ENCODE results near the gene DNAJB11.

The DNAJB11 gene

DNA sequence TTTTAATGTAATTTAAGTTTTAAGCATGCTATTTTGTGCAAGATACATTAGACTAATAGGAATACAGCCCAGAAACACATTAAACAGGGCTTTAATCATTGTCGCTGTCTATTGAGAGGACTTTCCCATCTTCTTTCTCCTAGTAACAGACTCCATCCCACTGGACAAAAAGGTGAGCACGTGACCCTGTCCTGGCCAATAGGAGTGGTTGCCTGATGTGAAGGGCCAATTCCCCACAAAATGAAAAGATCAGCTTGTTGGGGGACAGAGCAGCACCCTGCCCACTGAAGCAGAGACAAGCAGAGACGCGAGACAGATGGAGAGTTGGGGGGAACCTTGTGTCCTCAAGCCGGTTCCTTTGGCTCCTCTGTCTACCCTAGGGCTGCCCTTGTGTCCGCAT lies 47.5 kb upstream of the DNAJB11 start:
- TF ChIP-seq, protein P1, sequence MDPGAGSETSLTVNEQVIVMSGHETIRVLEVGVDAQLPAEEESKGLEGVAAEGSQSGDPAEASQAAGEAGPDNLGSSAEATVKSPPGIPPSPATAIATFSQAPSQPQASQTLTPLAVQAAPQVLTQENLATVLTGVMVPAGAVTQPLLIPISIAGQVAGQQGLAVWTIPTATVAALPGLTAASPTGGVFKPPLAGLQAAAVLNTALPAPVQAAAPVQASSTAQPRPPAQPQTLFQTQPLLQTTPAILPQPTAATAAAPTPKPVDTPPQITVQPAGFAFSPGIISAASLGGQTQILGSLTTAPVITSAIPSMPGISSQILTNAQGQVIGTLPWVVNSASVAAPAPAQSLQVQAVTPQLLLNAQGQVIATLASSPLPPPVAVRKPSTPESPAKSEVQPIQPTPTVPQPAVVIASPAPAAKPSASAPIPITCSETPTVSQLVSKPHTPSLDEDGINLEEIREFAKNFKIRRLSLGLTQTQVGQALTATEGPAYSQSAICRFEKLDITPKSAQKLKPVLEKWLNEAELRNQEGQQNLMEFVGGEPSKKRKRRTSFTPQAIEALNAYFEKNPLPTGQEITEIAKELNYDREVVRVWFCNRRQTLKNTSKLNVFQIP (CRISPR knock-in tag; IDR thresholded peaks at IDR 0.05; ENCODE audit: borderline replicate concordance, low read depth), result no peak
- TF ChIP-seq CSDC2 (CRISPR knock-in tag; IDR thresholded peaks at IDR 0.05), result no peak
- TF ChIP-seq TOX (CRISPR knock-in tag; IDR thresholded peaks at IDR 0.05; ENCODE audit: borderline replicate concordance), result no peak
- TF ChIP-seq, protein P2, sequence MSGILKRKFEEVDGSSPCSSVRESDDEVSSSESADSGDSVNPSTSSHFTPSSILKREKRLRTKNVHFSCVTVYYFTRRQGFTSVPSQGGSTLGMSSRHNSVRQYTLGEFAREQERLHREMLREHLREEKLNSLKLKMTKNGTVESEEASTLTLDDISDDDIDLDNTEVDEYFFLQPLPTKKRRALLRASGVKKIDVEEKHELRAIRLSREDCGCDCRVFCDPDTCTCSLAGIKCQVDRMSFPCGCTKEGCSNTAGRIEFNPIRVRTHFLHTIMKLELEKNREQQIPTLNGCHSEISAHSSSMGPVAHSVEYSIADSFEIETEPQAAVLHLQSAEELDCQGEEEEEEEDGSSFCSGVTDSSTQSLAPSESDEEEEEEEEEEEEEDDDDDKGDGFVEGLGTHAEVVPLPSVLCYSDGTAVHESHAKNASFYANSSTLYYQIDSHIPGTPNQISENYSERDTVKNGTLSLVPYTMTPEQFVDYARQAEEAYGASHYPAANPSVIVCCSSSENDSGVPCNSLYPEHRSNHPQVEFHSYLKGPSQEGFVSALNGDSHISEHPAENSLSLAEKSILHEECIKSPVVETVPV (CRISPR knock-in tag; IDR thresholded peaks at IDR 0.05), result no peak
- TF ChIP-seq, protein P3, sequence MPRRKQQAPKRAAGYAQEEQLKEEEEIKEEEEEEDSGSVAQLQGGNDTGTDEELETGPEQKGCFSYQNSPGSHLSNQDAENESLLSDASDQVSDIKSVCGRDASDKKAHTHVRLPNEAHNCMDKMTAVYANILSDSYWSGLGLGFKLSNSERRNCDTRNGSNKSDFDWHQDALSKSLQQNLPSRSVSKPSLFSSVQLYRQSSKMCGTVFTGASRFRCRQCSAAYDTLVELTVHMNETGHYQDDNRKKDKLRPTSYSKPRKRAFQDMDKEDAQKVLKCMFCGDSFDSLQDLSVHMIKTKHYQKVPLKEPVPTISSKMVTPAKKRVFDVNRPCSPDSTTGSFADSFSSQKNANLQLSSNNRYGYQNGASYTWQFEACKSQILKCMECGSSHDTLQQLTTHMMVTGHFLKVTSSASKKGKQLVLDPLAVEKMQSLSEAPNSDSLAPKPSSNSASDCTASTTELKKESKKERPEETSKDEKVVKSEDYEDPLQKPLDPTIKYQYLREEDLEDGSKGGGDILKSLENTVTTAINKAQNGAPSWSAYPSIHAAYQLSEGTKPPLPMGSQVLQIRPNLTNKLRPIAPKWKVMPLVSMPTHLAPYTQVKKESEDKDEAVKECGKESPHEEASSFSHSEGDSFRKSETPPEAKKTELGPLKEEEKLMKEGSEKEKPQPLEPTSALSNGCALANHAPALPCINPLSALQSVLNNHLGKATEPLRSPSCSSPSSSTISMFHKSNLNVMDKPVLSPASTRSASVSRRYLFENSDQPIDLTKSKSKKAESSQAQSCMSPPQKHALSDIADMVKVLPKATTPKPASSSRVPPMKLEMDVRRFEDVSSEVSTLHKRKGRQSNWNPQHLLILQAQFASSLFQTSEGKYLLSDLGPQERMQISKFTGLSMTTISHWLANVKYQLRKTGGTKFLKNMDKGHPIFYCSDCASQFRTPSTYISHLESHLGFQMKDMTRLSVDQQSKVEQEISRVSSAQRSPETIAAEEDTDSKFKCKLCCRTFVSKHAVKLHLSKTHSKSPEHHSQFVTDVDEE (CRISPR knock-in tag; IDR thresholded peaks at IDR 0.05), result no peak
- TF ChIP-seq, protein P4, sequence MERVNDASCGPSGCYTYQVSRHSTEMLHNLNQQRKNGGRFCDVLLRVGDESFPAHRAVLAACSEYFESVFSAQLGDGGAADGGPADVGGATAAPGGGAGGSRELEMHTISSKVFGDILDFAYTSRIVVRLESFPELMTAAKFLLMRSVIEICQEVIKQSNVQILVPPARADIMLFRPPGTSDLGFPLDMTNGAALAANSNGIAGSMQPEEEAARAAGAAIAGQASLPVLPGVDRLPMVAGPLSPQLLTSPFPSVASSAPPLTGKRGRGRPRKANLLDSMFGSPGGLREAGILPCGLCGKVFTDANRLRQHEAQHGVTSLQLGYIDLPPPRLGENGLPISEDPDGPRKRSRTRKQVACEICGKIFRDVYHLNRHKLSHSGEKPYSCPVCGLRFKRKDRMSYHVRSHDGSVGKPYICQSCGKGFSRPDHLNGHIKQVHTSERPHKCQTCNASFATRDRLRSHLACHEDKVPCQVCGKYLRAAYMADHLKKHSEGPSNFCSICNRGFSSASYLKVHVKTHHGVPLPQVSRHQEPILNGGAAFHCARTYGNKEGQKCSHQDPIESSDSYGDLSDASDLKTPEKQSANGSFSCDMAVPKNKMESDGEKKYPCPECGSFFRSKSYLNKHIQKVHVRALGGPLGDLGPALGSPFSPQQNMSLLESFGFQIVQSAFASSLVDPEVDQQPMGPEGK (CRISPR knock-in tag; IDR thresholded peaks at IDR 0.05; ENCODE audit: borderline replicate concordance), result no peak
- no peak for ATAC-seq

DNA sequence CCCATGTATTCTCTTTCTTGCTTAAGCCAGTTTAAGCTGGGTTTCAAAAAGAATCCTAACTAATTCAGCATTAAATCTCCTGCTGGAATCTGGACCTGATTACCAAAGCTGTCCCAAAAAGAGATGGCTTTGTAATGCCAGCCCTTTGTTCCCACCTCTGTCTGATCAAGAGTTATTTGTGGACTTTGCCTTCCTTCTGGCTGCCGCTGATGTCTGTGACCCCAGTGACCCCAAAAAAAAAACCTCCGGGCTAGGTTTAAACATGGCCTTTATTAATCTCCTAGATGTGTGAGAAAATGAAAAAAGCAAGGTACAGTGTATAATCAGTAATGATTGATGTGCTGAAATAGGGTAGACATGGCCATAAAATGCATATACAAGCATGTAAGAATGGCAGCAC lies 47.1 kb upstream of the DNAJB11 start:
- TF ChIP-seq, protein P4 (CRISPR knock-in tag; IDR thresholded peaks at IDR 0.05; ENCODE audit: borderline replicate concordance), result no peak
- TF ChIP-seq ZNF70 (CRISPR knock-in tag; IDR thresholded peaks at IDR 0.05), result no peak
- no peak for TF ChIP-seq SNAI2 (CRISPR knock-in tag; IDR thresholded peaks at IDR 0.05)
- ATAC-seq, result no peak

DNA sequence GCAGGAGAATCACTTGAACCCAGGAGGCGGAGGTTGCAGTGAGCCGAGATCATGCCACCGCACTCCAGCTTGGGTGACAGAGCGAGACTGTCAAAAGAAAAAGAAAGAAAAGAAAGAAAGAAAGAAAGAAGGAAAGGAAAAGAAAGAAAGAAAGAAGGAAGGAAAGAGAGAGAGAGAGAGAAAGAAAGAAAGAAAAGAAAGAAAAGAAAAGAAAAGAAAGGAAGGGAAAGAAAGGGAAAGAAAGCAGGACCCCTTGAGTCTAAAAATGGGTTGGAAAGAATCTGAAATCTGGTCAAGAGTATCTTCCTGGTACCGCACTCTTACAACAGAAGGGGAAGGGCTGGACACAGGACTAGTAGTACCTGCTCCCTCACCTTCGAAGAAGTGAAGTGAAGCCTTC lies 45.9 kb upstream of the DNAJB11 start:
- ATAC-seq, result no peak
- no peak for TF ChIP-seq ZFP3 (CRISPR knock-in tag; IDR thresholded peaks at IDR 0.05)
- TF ChIP-seq, protein P5, sequence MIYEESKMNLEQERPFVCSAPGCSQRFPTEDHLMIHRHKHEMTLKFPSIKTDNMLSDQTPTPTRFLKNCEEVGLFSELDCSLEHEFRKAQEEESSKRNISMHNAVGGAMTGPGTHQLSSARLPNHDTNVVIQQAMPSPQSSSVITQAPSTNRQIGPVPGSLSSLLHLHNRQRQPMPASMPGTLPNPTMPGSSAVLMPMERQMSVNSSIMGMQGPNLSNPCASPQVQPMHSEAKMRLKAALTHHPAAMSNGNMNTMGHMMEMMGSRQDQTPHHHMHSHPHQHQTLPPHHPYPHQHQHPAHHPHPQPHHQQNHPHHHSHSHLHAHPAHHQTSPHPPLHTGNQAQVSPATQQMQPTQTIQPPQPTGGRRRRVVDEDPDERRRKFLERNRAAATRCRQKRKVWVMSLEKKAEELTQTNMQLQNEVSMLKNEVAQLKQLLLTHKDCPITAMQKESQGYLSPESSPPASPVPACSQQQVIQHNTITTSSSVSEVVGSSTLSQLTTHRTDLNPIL (CRISPR knock-in tag; IDR thresholded peaks at IDR 0.05; ENCODE audit: low read depth), result no peak

DNA sequence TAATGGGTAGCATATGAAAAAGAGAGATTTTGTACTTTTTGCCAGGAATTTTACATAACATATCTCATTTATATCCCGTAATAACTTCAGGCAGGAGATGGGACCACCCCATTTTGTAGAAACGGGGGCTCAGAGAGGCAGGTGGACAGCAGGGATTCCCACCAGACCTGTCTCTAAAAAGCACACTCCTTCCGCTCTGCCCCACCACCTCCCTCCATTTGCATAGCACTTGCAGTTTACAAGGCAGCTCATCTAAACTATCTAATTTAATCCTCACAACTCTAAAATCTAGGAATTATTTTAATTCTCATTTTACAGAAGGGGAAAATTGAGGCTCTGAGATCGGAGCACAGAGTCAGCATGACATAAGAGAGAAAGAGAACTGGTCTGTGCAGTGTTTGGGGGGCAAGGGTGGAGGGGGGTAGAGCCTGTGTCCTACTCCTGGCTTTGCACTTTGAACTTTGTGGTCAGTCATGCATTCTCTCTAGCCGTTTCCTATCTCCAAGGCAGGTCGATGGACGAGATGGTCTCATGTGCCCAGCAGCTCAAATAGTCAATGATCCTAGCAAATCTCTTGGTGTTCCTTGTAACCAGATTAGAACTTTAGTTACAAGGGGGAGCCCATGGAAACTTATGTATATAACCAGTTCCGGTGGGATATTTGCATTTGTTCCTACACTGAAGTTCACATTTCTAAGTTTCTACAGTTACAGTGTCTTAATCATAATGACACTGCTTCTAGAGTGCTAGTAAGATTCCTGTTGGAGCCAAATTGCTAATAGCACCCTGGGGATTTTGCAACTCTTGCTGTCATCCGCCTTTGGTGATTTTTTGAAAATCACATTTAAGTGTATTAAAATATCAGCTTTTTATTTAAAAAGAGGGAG lies 44.9 kb upstream of the DNAJB11 start:
- no peak for ATAC-seq
- TF ChIP-seq ZNF565 (CRISPR knock-in tag; conservative IDR thresholded peaks at IDR 0.05; ENCODE audit: low read depth), result no peak
- TF ChIP-seq, protein P1 (CRISPR knock-in tag; IDR thresholded peaks at IDR 0.05; ENCODE audit: borderline replicate concordance, low read depth), result no peak
- TF ChIP-seq, protein P4 (CRISPR knock-in tag; IDR thresholded peaks at IDR 0.05; ENCODE audit: borderline replicate concordance), result no peak
- TF ChIP-seq, protein P3 (CRISPR knock-in tag; IDR thresholded peaks at IDR 0.05), result no peak
- no peak for TF ChIP-seq ZNF70 (CRISPR knock-in tag; IDR thresholded peaks at IDR 0.05)
- TF ChIP-seq ARNTL (CRISPR knock-in tag; IDR thresholded peaks at IDR 0.05; ENCODE audit: borderline replicate concordance, low read depth), result no peak
- no peak for TF ChIP-seq ESRRG (CRISPR knock-in tag; IDR thresholded peaks at IDR 0.05)
- TF ChIP-seq OSR1 (CRISPR knock-in tag; IDR thresholded peaks at IDR 0.05), result no peak
- TF ChIP-seq ZNF8 (CRISPR knock-in tag; IDR thresholded peaks at IDR 0.05), result no peak

Measured in SK-N-SH treated with all-trans-retinoic acid at 6 μM for 48 hours (cell line).